Measurements from ENCODE around the gene ZWILCH. TPM values are rescaled to one million over a fixed set of nuclear protein-coding genes. Genes with fewer than 3 reads are reported as not detected.
A peak's percentile ranks its signal among the peaks of the same experiment; 100 is the strongest.

The ZWILCH gene
- total RNA-seq, 1 donor, result 19.9 TPM

DNA sequence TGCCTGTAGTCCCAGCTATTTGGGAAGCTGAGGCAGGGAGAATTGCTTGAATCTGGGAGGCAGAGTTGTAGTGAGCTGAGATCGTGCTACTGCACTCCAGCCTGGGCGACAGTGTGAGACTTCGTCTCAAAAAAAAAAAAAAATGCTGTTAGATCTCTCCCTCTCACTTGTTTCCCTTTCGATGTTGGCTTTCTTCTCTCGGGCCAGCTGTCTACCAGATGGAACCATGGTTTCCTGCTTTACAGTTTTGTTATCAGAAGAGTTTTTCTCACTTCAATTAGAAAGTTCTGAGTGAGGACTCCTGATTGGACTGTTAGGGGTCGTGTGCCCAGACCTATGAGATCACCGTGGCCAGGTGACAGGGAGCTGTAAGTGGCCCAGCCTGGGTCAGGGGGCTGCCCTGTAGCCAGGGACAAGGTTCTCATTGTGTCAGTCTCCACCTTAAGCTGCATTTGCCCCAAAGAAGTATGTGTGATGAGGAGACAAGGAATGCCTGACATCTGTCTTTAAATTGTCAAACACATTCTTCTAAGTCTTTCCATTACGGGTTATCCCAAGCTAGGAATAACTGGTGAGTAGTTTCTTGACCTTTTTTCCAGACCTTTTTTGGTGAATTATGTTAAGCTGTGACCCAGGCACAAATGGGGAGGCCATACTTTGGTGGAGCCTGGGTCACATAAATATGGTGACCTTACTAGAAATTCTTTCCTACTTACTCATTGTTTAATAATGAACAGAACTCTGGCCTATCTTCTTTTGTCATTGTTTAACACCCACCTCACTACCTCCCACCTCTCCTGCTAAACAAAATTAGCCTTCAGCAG is 32.7 kb upstream of the ZWILCH start:
- DNase-seq (ENCODE audit: low read depth), result peak; percentile 81
- TF ChIP-seq, protein P1, sequence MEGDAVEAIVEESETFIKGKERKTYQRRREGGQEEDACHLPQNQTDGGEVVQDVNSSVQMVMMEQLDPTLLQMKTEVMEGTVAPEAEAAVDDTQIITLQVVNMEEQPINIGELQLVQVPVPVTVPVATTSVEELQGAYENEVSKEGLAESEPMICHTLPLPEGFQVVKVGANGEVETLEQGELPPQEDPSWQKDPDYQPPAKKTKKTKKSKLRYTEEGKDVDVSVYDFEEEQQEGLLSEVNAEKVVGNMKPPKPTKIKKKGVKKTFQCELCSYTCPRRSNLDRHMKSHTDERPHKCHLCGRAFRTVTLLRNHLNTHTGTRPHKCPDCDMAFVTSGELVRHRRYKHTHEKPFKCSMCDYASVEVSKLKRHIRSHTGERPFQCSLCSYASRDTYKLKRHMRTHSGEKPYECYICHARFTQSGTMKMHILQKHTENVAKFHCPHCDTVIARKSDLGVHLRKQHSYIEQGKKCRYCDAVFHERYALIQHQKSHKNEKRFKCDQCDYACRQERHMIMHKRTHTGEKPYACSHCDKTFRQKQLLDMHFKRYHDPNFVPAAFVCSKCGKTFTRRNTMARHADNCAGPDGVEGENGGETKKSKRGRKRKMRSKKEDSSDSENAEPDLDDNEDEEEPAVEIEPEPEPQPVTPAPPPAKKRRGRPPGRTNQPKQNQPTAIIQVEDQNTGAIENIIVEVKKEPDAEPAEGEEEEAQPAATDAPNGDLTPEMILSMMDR (IDR thresholded peaks at IDR 0.05; ENCODE audit: insufficient read depth, low read depth, low read length), result no peak
- H3K4me3 ChIP-seq (ENCODE audit: low read depth, low read length), result no peak overlapping the region

- no peak overlapping the region for H3K4me3 ChIP-seq (ENCODE audit: low read depth, low read length)
- DNase-seq (ENCODE audit: low read depth), result no peak
- TF ChIP-seq, protein P1 (IDR thresholded peaks at IDR 0.05; ENCODE audit: insufficient read depth, low read depth, low read length), result no peak
Observed at GRCh38 chr15:66474135-66474534, 31.0 kb upstream of the ZWILCH start.

DNA sequence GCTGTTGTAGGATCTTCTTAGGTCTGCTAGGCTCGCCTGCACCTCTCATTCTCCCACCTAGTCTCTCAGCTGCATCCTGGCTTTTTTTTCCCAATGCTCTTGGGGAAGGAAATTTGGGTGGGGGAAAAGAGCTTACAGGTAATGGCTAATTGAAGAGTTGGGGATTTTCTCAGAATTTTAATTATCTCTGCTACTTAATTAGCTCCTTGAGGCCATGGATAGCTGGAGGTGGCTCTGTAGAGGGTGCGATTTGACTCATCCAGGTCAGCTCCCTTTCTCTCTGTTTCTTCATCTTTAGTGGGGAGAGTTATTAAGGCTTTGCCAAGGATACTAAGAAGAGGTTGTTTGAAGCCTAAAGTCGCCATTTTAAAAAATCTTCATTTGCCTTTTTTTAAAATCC is 30.2 kb upstream of the ZWILCH start:
- DNase-seq (ENCODE audit: low read depth), result no peak
- H3K4me3 ChIP-seq (ENCODE audit: low read depth, low read length), result no peak overlapping the region
- TF ChIP-seq, protein P1 (IDR thresholded peaks at IDR 0.05; ENCODE audit: insufficient read depth, low read depth, low read length), result no peak

DNA sequence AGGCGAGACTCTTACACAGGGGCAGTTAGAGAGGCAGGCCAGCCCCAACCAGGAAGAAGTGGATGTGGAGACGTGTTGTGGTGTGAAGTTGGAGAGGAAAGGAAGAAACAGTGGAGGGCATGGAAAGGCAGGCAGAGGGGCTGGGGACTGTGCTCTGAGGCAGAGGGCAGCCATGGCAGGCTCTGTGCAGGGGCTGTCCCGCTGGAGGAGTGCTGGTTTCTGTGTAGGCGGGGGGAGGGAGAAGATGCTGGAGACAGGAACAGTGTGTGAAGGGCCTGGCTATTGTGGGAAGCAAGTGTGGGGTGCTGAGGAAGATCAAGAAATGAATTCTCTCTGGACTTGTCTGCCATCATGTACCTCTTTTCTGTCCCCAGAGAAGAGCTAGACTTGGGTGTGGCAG is 28.6 kb upstream of the ZWILCH start:
- H3K4me3 ChIP-seq (ENCODE audit: low read depth, low read length), result no peak overlapping the region
- TF ChIP-seq, protein P1 (IDR thresholded peaks at IDR 0.05; ENCODE audit: insufficient read depth, low read depth, low read length), result no peak
- no peak for DNase-seq (ENCODE audit: low read depth)

DNA sequence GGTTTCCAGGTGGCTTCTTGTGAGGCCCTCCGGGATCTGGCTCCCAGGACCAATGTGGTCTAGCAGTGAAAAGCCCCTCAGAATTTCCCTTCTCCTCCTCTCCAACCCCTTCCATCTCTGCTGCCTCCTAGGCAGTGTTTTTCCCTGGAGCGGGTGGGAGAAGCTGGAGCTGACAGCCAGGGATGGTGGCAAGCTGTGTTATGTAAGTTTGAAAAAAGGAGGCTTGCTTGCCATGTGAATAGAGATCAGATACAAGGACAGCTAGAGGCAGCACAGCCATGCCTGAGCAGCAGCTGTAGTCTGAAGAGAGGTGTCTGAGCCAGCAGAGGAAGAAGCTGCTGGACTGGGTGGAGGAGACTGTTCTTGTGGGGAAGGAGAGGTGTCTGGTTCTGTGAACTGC is 28.1 kb upstream of the ZWILCH start:
- DNase-seq (ENCODE audit: low read depth), result no peak
- TF ChIP-seq, protein P1 (IDR thresholded peaks at IDR 0.05; ENCODE audit: insufficient read depth, low read depth, low read length), result no peak
- H3K4me3 ChIP-seq (ENCODE audit: low read depth, low read length), result no peak overlapping the region

- no peak overlapping the region for H3K4me3 ChIP-seq (ENCODE audit: low read depth, low read length)
- TF ChIP-seq, protein P1 (IDR thresholded peaks at IDR 0.05; ENCODE audit: insufficient read depth, low read depth, low read length), result no peak
- no peak for DNase-seq (ENCODE audit: low read depth)
Observed at GRCh38 chr15:66480267-66480666, 24.9 kb upstream of the ZWILCH start.
